ENCODE measurements around the gene CAMK2D.

Gene CAMK2D

DNA sequence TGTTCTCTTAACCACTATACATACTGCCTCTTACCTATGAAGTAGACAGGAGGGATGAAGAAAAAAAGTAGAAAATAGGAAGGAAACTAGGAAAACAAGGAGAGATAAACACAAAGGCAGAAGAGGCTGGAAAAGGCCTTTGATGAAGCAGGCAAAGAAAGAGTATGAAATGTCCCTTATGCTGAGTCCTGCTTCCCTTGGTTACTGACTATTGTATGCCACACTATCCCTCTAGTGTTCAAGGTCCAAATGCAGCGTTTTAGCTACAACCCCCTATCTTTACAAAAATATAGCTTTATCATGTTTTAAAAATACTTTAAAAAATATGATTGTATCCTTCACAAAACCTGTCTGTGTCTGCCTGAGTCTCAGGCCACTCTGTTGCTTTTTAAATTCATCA, 233.1 kb downstream of the CAMK2D start:
- no peak overlapping the region for H3K27ac ChIP-seq

DNA sequence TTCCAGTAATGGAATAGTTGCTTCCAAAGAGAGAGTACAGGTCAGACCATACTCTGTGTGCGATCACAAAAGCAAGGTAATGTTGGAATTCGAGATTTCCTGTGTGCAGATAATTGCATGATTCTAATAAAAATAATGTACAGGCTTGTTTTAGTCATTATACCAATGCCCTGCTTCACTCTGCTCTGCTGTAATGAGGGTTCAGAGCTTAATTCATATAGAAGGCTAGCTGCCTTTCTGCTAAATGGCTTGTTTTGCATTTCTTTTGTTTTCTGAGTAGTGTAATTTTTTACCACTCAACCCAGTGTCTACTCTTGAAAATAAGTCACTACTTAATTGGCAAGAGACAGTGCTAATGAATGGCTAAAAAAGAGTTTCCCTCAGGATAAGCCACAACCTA, 236.0 kb downstream of the CAMK2D start:
- Histone ChIP-seq H3K27ac (no peak overlapping the region), H3K9me3 (no peaks in the 10 kb centered on the region), H3K4me3 (no peak overlapping the region), H3K36me3 (peaks cover 4 to 17% (median 4%) of the 10 kb centered on the region in 3 donors), H3K27me3 (no peaks in the 10 kb centered on the region), H3K4me1 (no peaks in the 10 kb centered on the region)
- TF ChIP-seq, protein P1, sequence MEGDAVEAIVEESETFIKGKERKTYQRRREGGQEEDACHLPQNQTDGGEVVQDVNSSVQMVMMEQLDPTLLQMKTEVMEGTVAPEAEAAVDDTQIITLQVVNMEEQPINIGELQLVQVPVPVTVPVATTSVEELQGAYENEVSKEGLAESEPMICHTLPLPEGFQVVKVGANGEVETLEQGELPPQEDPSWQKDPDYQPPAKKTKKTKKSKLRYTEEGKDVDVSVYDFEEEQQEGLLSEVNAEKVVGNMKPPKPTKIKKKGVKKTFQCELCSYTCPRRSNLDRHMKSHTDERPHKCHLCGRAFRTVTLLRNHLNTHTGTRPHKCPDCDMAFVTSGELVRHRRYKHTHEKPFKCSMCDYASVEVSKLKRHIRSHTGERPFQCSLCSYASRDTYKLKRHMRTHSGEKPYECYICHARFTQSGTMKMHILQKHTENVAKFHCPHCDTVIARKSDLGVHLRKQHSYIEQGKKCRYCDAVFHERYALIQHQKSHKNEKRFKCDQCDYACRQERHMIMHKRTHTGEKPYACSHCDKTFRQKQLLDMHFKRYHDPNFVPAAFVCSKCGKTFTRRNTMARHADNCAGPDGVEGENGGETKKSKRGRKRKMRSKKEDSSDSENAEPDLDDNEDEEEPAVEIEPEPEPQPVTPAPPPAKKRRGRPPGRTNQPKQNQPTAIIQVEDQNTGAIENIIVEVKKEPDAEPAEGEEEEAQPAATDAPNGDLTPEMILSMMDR (IDR thresholded peaks at IDR 0.05) = no peak
- intact Hi-C loops (cut with DNase I; ENCODE audit: low total_unique reads) = no loop called here
- DNase-seq = no peak

More for the DNA sequence above, 233.1 kb downstream of the CAMK2D start:
- intact Hi-C loops (cut with DNase I; ENCODE audit: low total_unique reads) = no loop called here
- TF ChIP-seq, protein P1 (IDR thresholded peaks at IDR 0.05) = no peak
- H3K27me3 ChIP-seq = no peaks in the 10 kb centered on the region
- H3K4me1 ChIP-seq = no peaks in the 10 kb centered on the region
- no peaks in the 10 kb centered on the region for H3K9me3 ChIP-seq
- H3K36me3 ChIP-seq = peaks cover 9 to 22% (median 11%) of the 10 kb centered on the region in 3 donors
- H3K4me3 ChIP-seq = no peak overlapping the region
- no peak for DNase-seq

DNA sequence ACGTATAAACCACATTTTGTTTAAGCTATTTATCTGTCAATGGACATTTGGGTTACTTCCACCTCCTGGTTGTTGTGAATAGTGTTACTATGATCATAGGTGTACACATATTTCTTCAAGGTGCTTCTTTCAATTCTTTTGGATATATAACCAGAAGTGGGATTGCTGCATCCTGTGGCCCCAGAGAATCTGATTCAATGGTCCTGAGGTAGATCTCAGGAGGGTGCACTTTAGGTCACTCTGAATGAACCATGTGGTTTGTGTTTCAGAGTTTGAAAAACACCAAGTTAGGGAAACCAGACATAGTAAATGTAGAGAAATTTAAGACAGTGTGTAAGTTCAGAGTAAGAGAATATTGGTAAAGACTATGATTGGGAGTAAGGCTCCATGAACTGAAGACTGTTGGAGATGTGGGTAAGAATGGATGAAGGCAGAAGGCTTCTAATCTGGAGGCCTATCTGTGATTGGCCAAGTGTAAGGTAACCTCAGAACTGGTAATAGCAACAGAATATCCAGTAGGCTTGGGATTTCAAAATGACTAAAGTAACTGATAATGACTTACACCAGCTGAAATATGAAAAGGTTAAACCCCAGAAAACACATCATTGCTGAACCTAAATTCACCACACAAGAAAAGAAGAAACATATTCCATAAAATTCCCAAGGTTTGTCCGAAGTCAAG, 236.9 kb downstream of the CAMK2D start:
- peaks cover 0 to 14% (median 0%) of the 10 kb centered on the region in 3 donors for H3K36me3 ChIP-seq
- intact Hi-C loops (cut with DNase I; ENCODE audit: low total_unique reads) = no loop called here
- no peak overlapping the region for H3K4me3 ChIP-seq
- no peak overlapping the region for H3K27ac ChIP-seq
- TF ChIP-seq, protein P1 (IDR thresholded peaks at IDR 0.05) = no peak
- DNase-seq = no peak
- H3K27me3 ChIP-seq = no peaks in the 10 kb centered on the region
- H3K9me3 ChIP-seq = no peaks in the 10 kb centered on the region
- no peaks in the 10 kb centered on the region for H3K4me1 ChIP-seq

DNA sequence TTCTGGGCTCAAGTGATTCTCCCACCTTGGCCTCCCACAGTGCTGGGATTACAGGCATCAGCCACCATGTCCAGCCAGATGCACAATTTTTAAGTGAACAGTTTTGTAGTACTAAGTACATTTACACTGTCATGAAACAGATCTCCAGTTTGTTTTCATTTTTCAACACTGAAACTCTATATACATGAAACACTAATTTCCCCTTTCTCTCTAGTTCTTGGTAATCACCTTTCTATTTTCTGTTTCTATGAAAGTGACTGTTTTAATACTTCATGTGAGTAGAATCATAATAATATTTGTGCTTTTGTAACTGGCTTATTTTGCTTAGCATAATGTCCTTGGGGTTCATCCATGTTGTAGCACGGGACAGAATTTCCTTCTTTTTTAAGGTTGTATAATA, 237.4 kb downstream of the CAMK2D start:
- no peak overlapping the region for H3K4me3 ChIP-seq
- no peak overlapping the region for H3K27ac ChIP-seq
- H3K36me3 ChIP-seq = peaks cover 0 to 14% (median 0%) of the 10 kb centered on the region in 3 donors
- no peaks in the 10 kb centered on the region for H3K27me3 ChIP-seq
- DNase-seq = no peak
- H3K4me1 ChIP-seq = no peaks in the 10 kb centered on the region
- TF ChIP-seq, protein P1 (IDR thresholded peaks at IDR 0.05) = no peak
- no peaks in the 10 kb centered on the region for H3K9me3 ChIP-seq
- intact Hi-C loops (cut with DNase I; ENCODE audit: low total_unique reads) = no loop called here

DNA sequence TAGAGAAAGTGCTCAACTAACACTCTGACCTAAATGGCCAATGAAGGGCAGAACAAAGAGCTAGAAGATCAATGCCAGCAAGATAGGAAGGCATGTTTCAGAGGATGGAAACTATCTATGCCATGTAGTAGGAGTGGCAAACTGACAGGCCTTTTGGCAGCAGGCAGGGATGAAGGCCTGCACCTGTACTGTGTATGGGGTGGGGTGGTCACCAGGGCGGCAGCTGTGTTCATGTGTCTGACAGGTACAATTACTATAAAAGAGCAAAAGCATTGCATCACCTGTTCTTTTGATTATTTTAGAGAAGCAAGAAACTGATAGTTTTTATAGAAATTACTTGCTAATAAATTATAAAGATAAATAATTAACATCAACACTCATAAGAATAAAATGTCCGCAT, 239.1 kb downstream of the CAMK2D start:
- Histone ChIP-seq H3K27ac (no peak overlapping the region), H3K9me3 (no peaks in the 10 kb centered on the region), H3K4me1 (no peaks in the 10 kb centered on the region), H3K4me3 (no peak overlapping the region), H3K36me3 (peaks cover 0 to 14% (median 0%) of the 10 kb centered on the region in 3 donors), H3K27me3 (no peaks in the 10 kb centered on the region)
- DNase-seq = no peak
- intact Hi-C loops (cut with DNase I; ENCODE audit: low total_unique reads) = no loop called here
- TF ChIP-seq, protein P1 (IDR thresholded peaks at IDR 0.05) = no peak
